H1 (cell line): ENCODE data around the gene INTS7. TPM values are rescaled to one million over a fixed set of nuclear protein-coding genes. Genes with fewer than 3 reads are reported as not detected.

Experiments used
- CTCF ChIA-PET: fragments of 300-600 bp; sonication (Branson Sonifier 250); formaldehyde crosslinking; loops from one replicate; lab custom pipeline; 2021; ENCODE audit not compliant: partially characterized antibody; lab: Charles Lee
- POLR2A ChIA-PET: fragments of 300-600 bp; sonication (Branson Sonifier 250); formaldehyde crosslinking; loops from one replicate; lab custom pipeline; 2021; ENCODE audit warnings: inconsistent platforms; ENCODE audit not compliant: partially characterized antibody; lab: Charles Lee
- DNase-seq, 2 experiments: peaks; one replicate each; pipeline versions ENCODE4 v3.0.0 to v3.0.0-alpha.2; 2010 to 2022; ENCODE audit warnings: low spot score in 2 of 2, low read depth in 1 of 2, mixed read lengths in 1 of 2
- FAIRE-seq: peaks from 2 replicates; lab custom pipeline; 2011; peaks lifted over from hg19 to GRCh38; lab: Jason Lieb, UNC
- H2AFZ ChIP-seq: 2 replicates; pipeline ENCODE4 v1.8.1; 2012; ENCODE audit warnings: low read length, inconsistent platforms
- H2AK5ac ChIP-seq: 2 replicates; pipeline ENCODE4 v1.6.1; 2013; ENCODE audit warnings: low read depth, low read length
- H2BK120ac ChIP-seq: replicated peaks from 2 replicates; pipeline ENCODE3; 2013; ENCODE audit warnings: low read depth, low read length, inconsistent platforms
- H2BK12ac ChIP-seq: 2 replicates; pipeline ENCODE4 v1.6.1; 2013; ENCODE audit warnings: low read depth, low read length
- H2BK15ac ChIP-seq: 2 replicates; pipeline ENCODE4 v1.6.1; 2013; ENCODE audit warnings: low read length
- H2BK20ac ChIP-seq: 2 replicates; pipeline ENCODE4 v1.6.1; 2013; ENCODE audit warnings: low read length
- H2BK5ac ChIP-seq: 2 replicates; pipeline ENCODE4 v1.6.1; 2013; ENCODE audit warnings: low read depth, low read length
- H3K14ac ChIP-seq: 2 replicates; pipeline ENCODE4 v1.6.1; 2013; ENCODE audit warnings: inconsistent platforms; ENCODE audit not compliant: insufficient read length
- H3K18ac ChIP-seq: 2 replicates; pipeline ENCODE4 v1.6.1; 2013; ENCODE audit warnings: low read length; ENCODE audit errors: extremely low read depth
- H3K23ac ChIP-seq: 2 replicates; pipeline ENCODE4 v1.6.1; 2013; ENCODE audit warnings: inconsistent platforms; ENCODE audit not compliant: insufficient read length
- H3K23me2 ChIP-seq: 2 replicates; pipeline ENCODE4 v1.6.1; 2013; ENCODE audit warnings: low read depth, low read length
- H3K27ac ChIP-seq: 2 replicates; pipeline ENCODE4 v1.6.1; 2011; ENCODE audit warnings: low read depth, low read length, inconsistent platforms
- H3K27me3 ChIP-seq, 4 experiments: replicated peaks in 1 of 4; 1 replicate in 1 of 4; 2 replicates in 3 of 4; pipeline versions ENCODE4 v1.6.1 to v1.8.1; 2011 to 2013; ENCODE audit warnings: low read length in 3 of 4, mild to moderate bottlenecking in 3 of 4, inconsistent platforms in 2 of 4, mixed read lengths in 2 of 4, moderate library complexity in 1 of 4; ENCODE audit not compliant: control insufficient read depth in 3 of 4, insufficient read depth in 3 of 4; ENCODE audit errors: extremely low read depth in 1 of 4
- H3K36me3 ChIP-seq, 4 experiments: 2 replicates each; pipeline versions ENCODE4 v1.6.1 to v1.8.1; 2011 to 2013; ENCODE audit warnings: mild to moderate bottlenecking in 4 of 4, low read length in 3 of 4, moderate library complexity in 2 of 4, control low read depth in 1 of 4, inconsistent platforms in 1 of 4; ENCODE audit not compliant: insufficient read depth in 4 of 4, control insufficient read depth in 2 of 4
- H3K4ac ChIP-seq: replicated peaks from 2 replicates; pipeline ENCODE3; 2013; ENCODE audit warnings: low read length, low read depth, mixed read lengths, inconsistent platforms; ENCODE audit not compliant: insufficient read length
- H3K4me1 ChIP-seq, 4 experiments: replicated peaks in 1 of 4; 1 replicate in 1 of 4; 2 replicates in 3 of 4; pipeline versions ENCODE4 v1.6.1 to v1.8.1; 2011 to 2013; ENCODE audit warnings: low read length in 3 of 4, inconsistent platforms in 2 of 4, mixed read lengths in 1 of 4; ENCODE audit not compliant: insufficient read depth in 4 of 4, control insufficient read depth in 3 of 4
- H3K4me2 ChIP-seq, 2 experiments: 2 replicates each; pipeline versions ENCODE4 v1.6.1 to v1.8.1; 2011 to 2013; ENCODE audit warnings: low read depth in 2 of 2, low read length in 2 of 2, control low read depth in 1 of 2, inconsistent platforms in 1 of 2, mild to moderate bottlenecking in 1 of 2; ENCODE audit not compliant: insufficient read depth in 1 of 2
- H3K4me3 ChIP-seq, 4 experiments: fragments of 200-600, 300-600 bp in 1 of 4; sonication (generic), shearing (Covaris generic), sonication (Bioruptor Twin) in 1 of 4; 2 replicates each; pipeline versions ENCODE4 v1.5.1 to v1.8.1; 2011 to 2016; ENCODE audit warnings: low read length in 4 of 4, low read depth in 3 of 4, control low read depth in 2 of 4, inconsistent platforms in 2 of 4, mild to moderate bottlenecking in 2 of 4, mixed read lengths in 1 of 4, moderate library complexity in 1 of 4; ENCODE audit not compliant: insufficient read depth in 2 of 4; ENCODE audit errors: extremely low read depth in 1 of 4
- H3K56ac ChIP-seq: replicated peaks from 2 replicates; pipeline ENCODE3; 2013; ENCODE audit warnings: low read depth, mild to moderate bottlenecking, mixed read lengths, low read length, inconsistent platforms; ENCODE audit not compliant: insufficient read length
- H3K79me1 ChIP-seq: 2 replicates; pipeline ENCODE4 v1.6.1; 2013; ENCODE audit warnings: low read depth, low read length, control low read depth
- H3K79me2 ChIP-seq, 2 experiments: 2 replicates each; pipeline versions ENCODE4 v1.6.1 to v1.8.1; 2012 to 2013; ENCODE audit warnings: low read length in 2 of 2, mild to moderate bottlenecking in 2 of 2, inconsistent platforms in 1 of 2; ENCODE audit not compliant: insufficient read depth in 2 of 2, control insufficient read depth in 1 of 2
- H3K9ac ChIP-seq, 4 experiments: replicated peaks in 1 of 4; 1 replicate in 1 of 4; 2 replicates in 3 of 4; pipeline versions ENCODE4 v1.6.1 to v1.8.1; 2011 to 2013; ENCODE audit warnings: low read depth in 3 of 4, low read length in 3 of 4, control low read depth in 2 of 4, mild to moderate bottlenecking in 2 of 4, moderate library complexity in 2 of 4, inconsistent platforms in 1 of 4; ENCODE audit errors: extremely low read depth in 1 of 4
- H3K9me3 ChIP-seq, 2 experiments: 2 replicates each; pipeline versions ENCODE4 v1.6.1 to v1.8.1; 2012 to 2013; ENCODE audit warnings: mild to moderate bottlenecking in 2 of 2, moderate library complexity in 2 of 2, control low read depth in 1 of 2, inconsistent platforms in 1 of 2, low read depth in 1 of 2, low read length in 1 of 2, mixed read lengths in 1 of 2; ENCODE audit not compliant: insufficient read depth in 2 of 2
- H4K20me1 ChIP-seq, 2 experiments: replicated peaks in 1 of 2; 2 replicates each; pipeline versions ENCODE3 to v1.8.1; 2011 to 2013; ENCODE audit warnings: inconsistent platforms in 2 of 2, low read length in 2 of 2, mild to moderate bottlenecking in 1 of 2; ENCODE audit not compliant: insufficient read depth in 2 of 2, control insufficient read depth in 1 of 2
- H4K5ac ChIP-seq: 2 replicates; pipeline ENCODE4 v1.6.1; 2013; ENCODE audit warnings: low read length, low read depth, mixed read lengths, inconsistent platforms; ENCODE audit not compliant: insufficient read length
- H4K8ac ChIP-seq: 2 replicates; pipeline ENCODE4 v1.8.0; 2013; ENCODE audit warnings: mild to moderate bottlenecking, moderate library complexity, low read length, inconsistent platforms; ENCODE audit not compliant: insufficient read depth; ENCODE audit errors: extremely low read depth
- H4K91ac ChIP-seq: replicated peaks from 2 replicates; pipeline ENCODE3; 2013; ENCODE audit warnings: low read length, mixed read lengths, inconsistent platforms; ENCODE audit not compliant: insufficient read length
- SP4 ChIP-seq: IDR thresholded peaks from 2 replicates; pipeline ENCODE4 v1.6.1; 2012; ENCODE audit warnings: low read length, inconsistent platforms
- SRF ChIP-seq: IDR thresholded peaks from 2 replicates; pipeline ENCODE4 v1.6.1; 2011; ENCODE audit warnings: mild to moderate bottlenecking, low read depth, low read length, moderate library complexity
- TEAD4 ChIP-seq: IDR thresholded peaks from 2 replicates; pipeline ENCODE4 v1.6.1; 2012; ENCODE audit warnings: low read depth, low read length, inconsistent platforms, mixed read lengths
- WGBS, 2 experiments: shearing (Covaris generic) in 1 of 2; methylation state at CpG; one replicate each; pipeline versions ENCODE4 v1.1.6 to v1.1.7; 2013 to 2015; ENCODE audit warnings: low lambda C conversion rate in 2 of 2, mixed read lengths in 2 of 2, inconsistent platforms in 1 of 2, low coverage in 1 of 2, missing lambda C conversion rate in 1 of 2; ENCODE audit not compliant: insufficient replicate concordance in 2 of 2, insufficient coverage in 1 of 2, insufficient read length in 1 of 2; ENCODE audit errors: extremely low coverage in 1 of 2, missing lambda C conversion rate in 1 of 2; 5-methylcytosine and 5-hydroxymethylcytosine counted together
- polyA plus RNA-seq, 7 experiments: library from polyadenylated mRNA; depleted of rRNA in 3 of 7; stranded (reverse) in 5 of 7; unstranded in 2 of 7; fragments of >200 nt in 5 of 7; fragments of 200-250 nt in 2 of 7; gene quantifications; 1 replicate in 5 of 7; 2 replicates in 1 of 7; 4 replicates in 1 of 7; pipeline versions ENCODE4 v1.2.1 to v1.2.3, GENCODE V29; 2011 to 2013; ENCODE audit warnings: missing spikeins in 2 of 7, mixed read lengths in 2 of 7
- total RNA-seq: library from RNA; stranded (reverse); fragmentation: NEBNext Ultra II Directional; extraction: Animal tissue kit (Norgen Biotek cat#: 25700); gene quantifications from 2 replicates; pipeline ENCODE4 v1.2.1, GENCODE V29; 2021

INTS7 gene
- total and polyA plus RNA-seq, 2 of the 8 experiments (the other 6 are each of a cell fraction or from before 2014, with no cell fraction given): 15.2 to 22.4 TPM

GRCh38 chr1:212002536-212002935 lies 32.8 kb downstream of the INTS7 start:
- Histone ChIP-seq H3K27me3 (no peaks in the 10 kb centered on the region), H4K20me1 (no peaks in the 10 kb centered on the region), H2BK5ac (no peak overlapping the region), H3K56ac (no peak overlapping the region), H3K9ac (no peak overlapping the region), H3K23ac (no peak overlapping the region), H2BK12ac (no peak overlapping the region), H3K4me2 (no peak overlapping the region; a peak in 1 of 4 replicates), H2BK120ac (no peak overlapping the region), H3K9me3 (no peaks in the 10 kb centered on the region), H3K4ac (no peak overlapping the region), H3K18ac (no peak overlapping the region), H4K91ac (no peak overlapping the region), H3K36me3 (peaks cover 0 to 11% (median 7%) of the 10 kb centered on the region in 4 experiments; a peak in 6 of 8 replicates), H4K8ac (no peak overlapping the region), H2AK5ac (no peak overlapping the region), H2AFZ (no peak overlapping the region), H2BK20ac (no peak overlapping the region), H3K79me1 (no peaks in the 10 kb centered on the region), H3K27ac (no peak overlapping the region), H2BK15ac (no peak overlapping the region), H3K79me2 (no peaks in the 10 kb centered on the region), H3K4me1 (no peaks in the 10 kb centered on the region), H3K4me3 (no peak overlapping the region), H3K23me2 (no peaks in the 10 kb centered on the region), H4K5ac (no peak overlapping the region), H3K14ac (no peak overlapping the region)
- CTCF ChIA-PET: interaction anchor here (0.7 to 1.3 kb wide), 2 partner anchors 10 to 11 kb away, joined by 3 to 6 read pairs; no protein-coding TSS in a partner anchor
- no peak for TF ChIP-seq SP4
- TF ChIP-seq TEAD4: 0 out of 2 replicates have a peak, but pooled peaks have one; percentile 7
- no peak for TF ChIP-seq SRF
- 77% methylated on average over 3 of the region's 3 CpGs; no CpG with 5 or more reads in 1 of the 2 experiments for WGBS, 2 experiments
- POLR2A ChIA-PET: no interaction called here
- DNase-seq: no peak
- no peak for FAIRE-seq
